ENCODE results near the gene UTP15.

Gene UTP15, protein sequence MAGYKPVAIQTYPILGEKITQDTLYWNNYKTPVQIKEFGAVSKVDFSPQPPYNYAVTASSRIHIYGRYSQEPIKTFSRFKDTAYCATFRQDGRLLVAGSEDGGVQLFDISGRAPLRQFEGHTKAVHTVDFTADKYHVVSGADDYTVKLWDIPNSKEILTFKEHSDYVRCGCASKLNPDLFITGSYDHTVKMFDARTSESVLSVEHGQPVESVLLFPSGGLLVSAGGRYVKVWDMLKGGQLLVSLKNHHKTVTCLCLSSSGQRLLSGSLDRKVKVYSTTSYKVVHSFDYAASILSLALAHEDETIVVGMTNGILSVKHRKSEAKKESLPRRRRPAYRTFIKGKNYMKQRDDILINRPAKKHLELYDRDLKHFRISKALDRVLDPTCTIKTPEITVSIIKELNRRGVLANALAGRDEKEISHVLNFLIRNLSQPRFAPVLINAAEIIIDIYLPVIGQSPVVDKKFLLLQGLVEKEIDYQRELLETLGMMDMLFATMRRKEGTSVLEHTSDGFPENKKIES

DNA sequence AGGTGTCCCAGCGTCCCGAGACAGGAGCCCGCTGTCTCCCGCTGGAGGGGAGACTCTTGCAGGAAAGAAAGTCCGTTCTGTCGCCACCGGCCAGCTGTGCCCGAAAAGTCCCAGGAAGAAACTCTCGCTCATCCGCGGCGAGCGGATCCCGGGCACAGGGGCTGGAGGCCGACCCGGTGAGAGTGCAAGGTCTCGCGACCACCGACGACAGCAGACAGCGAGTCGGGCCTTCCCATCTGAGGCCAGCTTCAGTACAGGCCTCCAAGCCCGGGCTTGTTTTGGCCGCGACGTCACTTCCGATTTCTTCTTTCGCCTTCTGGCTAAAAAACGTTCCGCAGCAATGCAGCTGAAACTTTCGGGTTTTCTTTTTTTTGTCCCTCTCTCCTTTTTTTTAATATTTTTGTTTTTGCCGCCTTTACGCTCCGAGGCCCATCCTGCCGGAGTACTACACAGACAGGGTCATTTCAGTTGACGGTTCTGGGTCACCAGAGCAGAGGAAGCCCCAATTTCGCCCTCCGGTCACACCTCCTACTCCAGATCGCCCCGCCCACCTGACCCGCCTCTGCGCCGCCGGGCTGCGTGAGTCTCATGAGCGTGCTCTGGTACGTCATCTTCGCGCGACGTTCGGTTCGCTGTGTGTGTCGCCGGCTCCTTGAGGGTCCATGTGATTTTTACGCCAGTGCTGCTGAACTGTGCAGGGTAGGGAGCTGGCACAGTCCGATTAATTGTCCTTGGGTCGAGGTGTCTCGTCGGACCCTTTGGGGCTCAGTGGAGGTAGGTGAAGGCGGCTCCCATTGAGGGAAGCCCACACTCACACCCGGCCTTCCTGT lies at the start of gene UTP15, which contains the start of gene ANKRA2:
Gene UTP15 (plus strand): TSS at position 605 of the 830 bp plus-strand sequence. CDS start 1,602 bp downstream, outside the sequence.
Gene ANKRA2 (minus strand): TSS at position 501 of the 830 bp plus-strand sequence. CDS start 2,758 bp downstream, outside the sequence.
- DNase-seq = peak; percentile 99

DNA sequence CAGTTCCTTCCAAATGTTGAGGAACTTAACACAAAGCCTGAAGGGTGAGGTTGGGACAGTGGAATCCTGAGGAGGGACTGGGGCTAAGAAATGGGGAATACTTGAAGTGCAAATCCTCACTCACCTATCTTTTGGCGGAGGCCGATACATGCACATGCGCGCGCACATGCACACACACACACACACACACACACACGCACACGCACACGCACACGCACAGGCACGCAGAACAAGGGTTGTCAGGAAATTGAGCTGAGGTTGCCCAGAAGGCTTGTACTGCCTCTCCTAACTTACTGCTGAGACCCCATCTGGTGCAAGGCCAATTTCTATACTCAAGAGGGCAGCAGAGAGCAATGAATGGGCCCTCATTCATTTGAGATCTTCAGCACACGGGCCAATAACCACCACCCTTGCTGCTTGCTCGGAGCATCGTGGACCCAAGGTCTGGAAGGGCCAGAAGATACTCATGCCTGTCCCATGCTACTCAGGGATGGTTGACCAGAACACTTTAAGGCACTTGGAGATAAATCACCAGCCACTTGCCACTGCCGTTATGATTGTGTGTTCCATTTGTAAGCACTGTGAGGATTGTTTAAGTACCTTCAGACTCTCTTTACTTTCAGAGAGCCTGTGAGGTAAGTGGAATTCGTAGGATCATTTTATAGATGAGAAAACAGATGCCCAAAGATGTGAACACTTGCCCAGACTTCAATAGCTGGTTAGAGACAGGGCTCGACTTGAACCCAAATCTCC lies 45.8 kb upstream of the UTP15 start:
- DNase-seq = peak; percentile 63

DNA sequence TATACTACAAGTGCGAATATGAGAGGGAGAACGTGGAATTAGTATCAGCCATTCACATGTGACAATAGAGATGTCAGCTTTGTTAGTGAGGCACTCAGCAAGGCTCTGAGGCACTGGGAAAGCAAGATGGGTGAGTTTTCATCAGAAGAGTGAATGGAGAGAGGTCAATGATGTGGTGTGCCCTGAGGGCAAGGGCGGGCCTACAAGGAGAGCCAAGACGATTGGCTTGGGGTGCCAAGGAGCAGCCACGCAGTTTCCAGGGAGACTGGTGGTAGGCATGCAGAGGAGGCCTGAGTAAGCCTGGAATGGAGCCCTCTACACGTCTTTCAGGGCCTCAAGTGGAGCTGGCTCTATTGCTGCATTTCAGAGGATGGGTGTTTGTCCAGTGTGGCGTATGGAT lies 42.6 kb upstream of the UTP15 start:
- DNase-seq = no peak

DNA sequence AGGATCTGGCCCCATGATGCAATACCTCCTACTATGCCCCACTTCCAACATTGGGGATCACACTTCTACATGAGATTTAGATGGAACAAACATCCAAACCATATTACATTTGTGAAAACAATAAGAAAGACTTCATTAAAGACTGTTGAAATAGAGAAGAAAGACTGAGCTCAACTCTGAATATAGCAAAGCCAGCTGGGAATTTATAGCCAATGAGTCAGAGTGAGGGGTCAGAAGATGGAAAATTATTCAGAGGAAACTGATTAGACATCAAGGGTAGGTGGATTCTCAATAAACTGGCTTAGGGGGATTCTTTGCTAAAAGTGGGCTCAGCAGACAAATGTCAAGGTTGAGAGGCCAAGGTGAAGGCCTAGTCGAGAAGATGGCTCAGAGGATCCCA lies 41.7 kb upstream of the UTP15 start:
- DNase-seq = no peak

DNA sequence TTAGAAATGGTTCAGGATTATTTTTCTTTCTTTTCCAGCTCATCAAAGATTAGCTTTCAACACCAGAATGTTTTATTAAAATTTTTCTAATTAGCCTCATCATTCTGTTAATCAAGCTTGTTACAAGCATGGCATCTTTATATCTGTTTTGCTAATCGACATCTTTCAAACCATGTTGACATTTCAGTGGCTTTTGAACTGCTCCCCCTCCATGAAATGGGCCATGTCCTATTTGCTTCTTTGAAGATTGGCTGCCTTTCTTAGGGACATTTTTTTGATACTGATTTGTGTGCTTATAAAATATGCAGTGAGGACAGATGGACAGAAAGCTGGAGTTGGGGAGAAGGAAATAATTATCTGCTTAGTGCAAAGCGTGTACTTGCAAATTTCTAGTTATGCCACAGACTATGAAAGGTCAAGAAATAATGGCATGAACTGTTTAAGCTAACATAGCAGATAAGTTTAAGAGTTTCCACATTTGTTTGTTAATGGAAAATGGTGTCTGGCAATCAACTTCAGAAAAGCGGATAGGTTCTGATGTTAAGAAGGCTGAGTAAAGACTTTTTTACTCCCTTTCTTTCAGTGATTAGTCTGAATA lies 39.8 kb upstream of the UTP15 start:
- no peak for DNase-seq

GRCh38 chr5:73528248-73528647 lies 37.3 kb upstream of the UTP15 start:
- DNase-seq = no peak

GRCh38 chr5:73529081-73529480 lies 36.5 kb upstream of the UTP15 start:
- DNase-seq = no peak

- no peak for DNase-seq
These were observed 34.2 kb upstream of the UTP15 start for GRCh38 chr5:73531356-73531755.

- DNase-seq = no peak
These were observed 33.3 kb upstream of the UTP15 start for GRCh38 chr5:73532195-73532594.

DNA sequence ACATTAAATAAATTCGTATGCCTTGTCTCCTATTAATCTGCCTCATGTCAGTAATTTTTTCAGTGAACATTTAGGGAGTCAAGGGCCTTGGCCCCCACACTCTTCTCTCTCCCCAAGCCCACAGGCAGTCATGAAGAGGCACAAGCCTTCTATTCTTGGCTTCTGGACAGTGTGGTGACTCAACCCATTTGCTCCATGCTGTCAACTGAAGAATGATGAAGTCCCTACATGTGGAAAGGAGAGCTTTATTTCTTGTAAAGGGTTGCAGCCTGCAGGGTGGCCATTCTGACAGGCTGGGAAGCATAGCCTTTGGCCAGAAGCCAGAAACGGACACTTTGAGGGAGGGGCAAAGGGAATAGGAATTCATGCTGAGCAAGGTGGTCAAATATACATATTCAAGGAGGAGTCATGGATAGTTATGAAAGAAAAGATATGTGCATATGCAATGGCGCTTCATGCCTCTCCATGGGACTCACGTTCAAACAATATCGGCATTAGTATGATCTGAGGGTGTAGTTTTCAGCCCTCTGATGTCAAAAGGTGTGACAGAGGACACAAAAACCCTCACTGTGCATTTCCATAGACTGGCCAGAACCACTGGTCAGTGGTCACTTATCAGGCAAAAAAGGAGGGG lies 31.4 kb upstream of the UTP15 start:
- DNase-seq = no peak

- DNase-seq = no peak
These were observed 30.6 kb upstream of the UTP15 start for GRCh38 chr5:73534971-73535370.

DNA sequence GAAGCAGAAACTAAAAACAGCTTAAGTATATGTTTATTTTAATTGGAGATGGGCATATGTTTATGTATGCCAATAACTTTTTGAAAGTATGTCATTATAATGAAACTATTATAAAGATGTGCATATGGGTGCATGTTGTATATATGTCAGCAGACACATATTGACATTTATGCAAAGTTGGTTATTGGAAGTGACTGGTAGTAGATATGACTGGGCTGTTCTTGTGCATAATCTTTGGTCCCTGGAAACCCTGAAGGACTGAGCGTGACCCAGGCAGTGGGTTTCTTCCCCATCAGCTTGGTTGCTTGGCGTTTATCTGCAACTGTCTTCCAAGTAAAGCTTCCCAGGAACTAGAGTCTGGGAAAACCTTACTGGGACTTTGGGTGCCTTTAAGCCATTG lies 25.8 kb upstream of the UTP15 start:
- no peak for DNase-seq

- DNase-seq = no peak
These were observed 25.4 kb upstream of the UTP15 start for GRCh38 chr5:73540192-73540591.

GRCh38 chr5:73542020-73542419 lies 23.5 kb upstream of the UTP15 start:
- DNase-seq = no peak

GRCh38 chr5:73544429-73545402 lies 20.8 kb upstream of the UTP15 start:
- DNase-seq = no peak

- DNase-seq = no peak
These were observed 20.2 kb upstream of the UTP15 start for GRCh38 chr5:73545403-73545779.

GRCh38 chr5:73550016-73550415 lies 15.5 kb upstream of the UTP15 start:
- DNase-seq = no peak

GRCh38 chr5:73552642-73553041 lies 12.9 kb upstream of the UTP15 start:
- DNase-seq = no peak

- DNase-seq = no peak
These were observed 6.6 kb upstream of the UTP15 start for GRCh38 chr5:73558950-73559349.

- DNase-seq = no peak
These were observed 1.5 kb upstream of the UTP15 start for GRCh38 chr5:73564018-73564417.

DNA sequence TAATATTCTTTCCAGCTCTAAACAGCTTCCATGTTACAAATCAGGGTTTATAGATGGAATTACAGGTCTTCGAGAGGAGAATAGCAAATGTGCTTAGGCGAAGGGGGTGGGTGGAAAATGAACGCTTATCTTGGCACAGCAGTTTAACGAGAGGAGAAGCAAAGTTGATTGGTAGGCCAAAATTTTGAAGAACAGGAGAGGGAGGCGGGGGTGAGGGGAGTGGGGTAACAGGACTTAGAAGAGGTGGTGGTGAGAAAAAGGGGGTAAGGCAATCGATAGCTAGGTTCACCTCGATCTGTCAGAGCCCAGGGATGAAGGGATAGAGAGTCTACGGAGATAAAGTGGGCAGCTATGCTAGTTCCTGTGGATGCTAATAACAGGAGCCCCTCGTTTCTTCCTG lies 868 bp upstream of the UTP15 start:
- DNase-seq = no peak
